HCT116 (cell line): ENCODE data around the gene PDE6A. TPM values are rescaled to one million over a fixed set of nuclear protein-coding genes. Genes with fewer than 3 reads are reported as not detected.

Experiments
- ATAC-seq: fragments of 200-7000 bp; cut with Tn5 transposase; 2 replicates; pipeline ENCODE4 v1.9.1; 2020; ENCODE audit warnings: mild to moderate bottlenecking, moderate library complexity
- BruUV-seq: library from RNA; stranded (reverse); fragments of 400-500 nt; replicated peaks from 2 replicates; lab custom pipeline; 2021; lab: Mats Ljungman, UMichigan
- CTCF ChIA-PET: fragments of 300-600 bp; sonication (Branson Sonifier 250); formaldehyde crosslinking; loops from one replicate; lab custom pipeline; 2021; ENCODE audit warnings: antibody characterized with exemption; lab: Charles Lee
- POLR2A ChIA-PET: fragments of 300-600, 350-600 bp; sonication (Branson Sonifier 250); formaldehyde crosslinking; loops from one replicate; lab custom pipeline; 2021; ENCODE audit warnings: antibody characterized with exemption; lab: Charles Lee
- RAD21 ChIA-PET, 2 experiments: fragments of 300-600 bp; sonication (Branson Sonifier 250); formaldehyde crosslinking; loops; one replicate each; lab custom pipeline; 2023; ENCODE audit warnings: low total read pairs in 2 of 2; ENCODE audit not compliant: uncharacterized antibody in 2 of 2, unreplicated experiment in 2 of 2, low non-redundant PET in 1 of 2; lab: Charles Lee
- DNase-seq: peaks from one replicate; pipeline ENCODE4 v3.0.0-alpha.2; 2010; ENCODE audit warnings: low read depth, low spot score
- H2AFZ ChIP-seq: fragments of 200-600 bp; shearing (Covaris generic), sonication (generic); 2 replicates; pipeline ENCODE4 v1.6.1; 2017; ENCODE audit warnings: low read depth, mixed run types, mixed read lengths, antibody characterized with exemption, low read length; ENCODE audit not compliant: poor library complexity, severe bottlenecking
- H3K27ac ChIP-seq: 2 replicates; pipeline ENCODE4 v1.5.1; 2012; ENCODE audit warnings: low read depth, low read length
- H3K27me3 ChIP-seq: fragments of 200-600 bp; sonication (generic); 2 replicates; pipeline ENCODE4 v1.6.1; 2016; ENCODE audit warnings: mixed run types, low read length, mixed read lengths; ENCODE audit not compliant: insufficient read depth
- H3K36me3 ChIP-seq, 2 experiments: fragments of 200-500 bp in 1 of 2; fragments of 200-600 bp in 1 of 2; sonication (Bioruptor generic) in 1 of 2; sonication (generic) in 1 of 2; 2 replicates each; pipeline versions ENCODE4 v1.5.1 to v1.6.1; 2014 to 2016; ENCODE audit warnings: low read length in 2 of 2, inconsistent platforms in 1 of 2, mixed read lengths in 1 of 2, mixed run types in 1 of 2; ENCODE audit not compliant: insufficient read depth in 2 of 2, control insufficient read depth in 1 of 2
- H3K4me1 ChIP-seq, 2 experiments: fragments of 200-600 bp in 1 of 2; sonication (generic) in 1 of 2; 2 replicates each; pipeline versions ENCODE4 v1.5.1 to v1.6.1; 2012 to 2017; ENCODE audit warnings: low read length in 2 of 2, inconsistent platforms in 1 of 2, mild to moderate bottlenecking in 1 of 2, mixed read lengths in 1 of 2, mixed run types in 1 of 2, moderate library complexity in 1 of 2; ENCODE audit not compliant: insufficient read depth in 2 of 2, control insufficient read depth in 1 of 2
- H3K4me2 ChIP-seq: fragments of 200-600 bp; sonication (generic); 2 replicates; pipeline ENCODE4 v1.6.1; 2017; ENCODE audit warnings: mixed run types, low read length, mixed read lengths
- H3K4me3 ChIP-seq, 2 experiments: fragments of 200-600 bp in 1 of 2; sonication (generic) in 1 of 2; replicated peaks in 1 of 2; 2 replicates each; pipeline ENCODE4 v1.5.1; 2011 to 2016; ENCODE audit warnings: low read length in 2 of 2, control low read depth in 1 of 2, low read depth in 1 of 2, mild to moderate bottlenecking in 1 of 2, mixed read lengths in 1 of 2, mixed run types in 1 of 2
- H3K79me2 ChIP-seq: fragments of 200-600 bp; sonication (generic); 2 replicates; pipeline ENCODE4 v1.6.1; 2017; ENCODE audit warnings: mild to moderate bottlenecking, mixed run types, low read length, moderate library complexity, mixed read lengths; ENCODE audit not compliant: insufficient read depth
- H3K9ac ChIP-seq: fragments of 200-600 bp; sonication (generic); 2 replicates; pipeline ENCODE4 v1.6.1; 2016; ENCODE audit warnings: low read length, mixed read lengths
- H3K9me2 ChIP-seq: fragments of 200-600 bp; sonication (generic), shearing (Covaris generic); 2 replicates; pipeline ENCODE4 v1.6.1; 2017; ENCODE audit warnings: mixed run types, mild to moderate bottlenecking, moderate library complexity; ENCODE audit not compliant: insufficient read depth
- H3K9me3 ChIP-seq, 2 experiments: fragments of 200-500 bp in 1 of 2; fragments of 200-600 bp in 1 of 2; sonication (Bioruptor generic) in 1 of 2; sonication (generic) in 1 of 2; 2 replicates each; pipeline ENCODE4 v1.6.1; 2014 to 2017; ENCODE audit warnings: low read length in 2 of 2, mixed read lengths in 2 of 2, inconsistent platforms in 1 of 2, low read depth in 1 of 2, mild to moderate bottlenecking in 1 of 2, mixed run types in 1 of 2, moderate library complexity in 1 of 2; ENCODE audit not compliant: control insufficient read depth in 1 of 2, insufficient read depth in 1 of 2
- H4K20me1 ChIP-seq: fragments of 200-600 bp; sonication (generic), shearing (Covaris generic); 2 replicates; pipeline ENCODE4 v1.6.1; 2017; ENCODE audit warnings: mixed run types, mild to moderate bottlenecking, moderate library complexity; ENCODE audit not compliant: insufficient read depth
- ATF3 ChIP-seq: IDR thresholded peaks from 2 replicates; pipeline ENCODE4 v1.6.1; 2012
- CBX3 ChIP-seq: IDR thresholded peaks from 2 replicates; pipeline ENCODE4 v1.6.1; 2012; ENCODE audit warnings: low read depth
- CEBPB ChIP-seq: IDR thresholded peaks from 2 replicates; pipeline ENCODE4 v1.6.1; 2012; ENCODE audit warnings: low read depth
- EGR1 ChIP-seq: IDR thresholded peaks from 2 replicates; pipeline ENCODE4 v1.6.1; 2012; ENCODE audit warnings: low read depth
- ELF1 ChIP-seq: IDR thresholded peaks from 2 replicates; pipeline ENCODE4 v1.6.1; 2012; ENCODE audit warnings: low read depth, borderline replicate concordance
- EZH2phosphoT487 ChIP-seq: fragments of 200-600 bp; IDR thresholded peaks from 2 replicates; pipeline ENCODE4 v1.6.1; 2018; ENCODE audit warnings: antibody characterized with exemption, borderline replicate concordance
- JUND ChIP-seq: IDR thresholded peaks from 2 replicates; pipeline ENCODE4 v1.6.1; 2012
- MAX ChIP-seq: IDR thresholded peaks from 2 replicates; pipeline ENCODE4 v1.6.1; 2012
- POLR2A ChIP-seq: IDR thresholded peaks from 2 replicates; pipeline ENCODE4 v1.7.0; 2011; ENCODE audit warnings: borderline replicate concordance; ENCODE audit not compliant: insufficient read depth, insufficient read length; ENCODE audit errors: extremely low read depth
- POLR2AphosphoS5 ChIP-seq: IDR thresholded peaks from 2 replicates; pipeline ENCODE4 v1.6.1; 2011; ENCODE audit warnings: mild to moderate bottlenecking, low read depth, low read length, moderate library complexity
- RAD21 ChIP-seq: IDR thresholded peaks from 2 replicates; pipeline ENCODE4 v1.6.1; 2012; ENCODE audit warnings: low read depth, mild to moderate bottlenecking
- REST ChIP-seq: IDR thresholded peaks from 2 replicates; pipeline ENCODE4 v1.6.1; 2012; ENCODE audit warnings: low read depth
- SP1 ChIP-seq: IDR thresholded peaks from 2 replicates; pipeline ENCODE4 v1.6.1; 2012; ENCODE audit warnings: low read depth
- TCF7L2 ChIP-seq: IDR thresholded peaks from 2 replicates; pipeline ENCODE4 v1.7.0; 2011; ENCODE audit warnings: borderline replicate concordance, inconsistent platforms; ENCODE audit not compliant: insufficient read depth, insufficient read length; ENCODE audit errors: extremely low read depth
- ZBTB33 ChIP-seq: IDR thresholded peaks from 2 replicates; pipeline ENCODE4 v1.6.1; 2011; ENCODE audit warnings: mild to moderate bottlenecking, low read length, moderate library complexity; ENCODE audit not compliant: insufficient replicate concordance; ENCODE audit errors: extremely low read depth
- ZFX ChIP-seq: fragments of 450-650 bp; IDR thresholded peaks from 2 replicates; pipeline ENCODE4 v1.6.1; 2017
- ZNF274 ChIP-seq: fragments of 200-500 bp; sonication (Bioruptor generic); IDR thresholded peaks from 2 replicates; pipeline ENCODE4 v1.6.1; 2014; ENCODE audit warnings: mild to moderate bottlenecking, low read depth, low read length, inconsistent platforms
- intact Hi-C: fragments of 100-400 bp; cut with micrococcal nuclease; formaldehyde crosslinking; loops from 2 replicates; pipeline ENCODE4 v1.10.0; 2022
- total RNA-seq: library from RNA; stranded (reverse); gene quantifications from one replicate; pipeline ENCODE4 v1.2.1, GENCODE V29; 2021; ENCODE audit not compliant: unreplicated experiment
- TF ChIP-seq, protein P1 (sequence below), 3 experiments: fragments of 200-600 bp in 1 of 3; sonication (generic) in 1 of 3; IDR thresholded peaks in 2 of 3; conservative IDR thresholded peaks in 1 of 3; 2 replicates each; pipeline ENCODE4 v1.5.1; 2012 to 2017; ENCODE audit warnings: low read depth in 2 of 3, low read length in 2 of 3, antibody characterized with exemption in 1 of 3, borderline replicate concordance in 1 of 3, control low read depth in 1 of 3, mild to moderate bottlenecking in 1 of 3, mixed read lengths in 1 of 3, mixed run types in 1 of 3, moderate library complexity in 1 of 3; ENCODE audit not compliant: insufficient read depth in 1 of 3

The PDE6A gene
- total RNA-seq, 1 experiment from 2014 or later, result not detected

- no peaks in the 10 kb centered on the region for H3K27me3 ChIP-seq
- H2AFZ ChIP-seq, result peak overlapping the region; percentile 51
- POLR2A ChIA-PET, result no interaction called here
- DNase-seq, result no peak
- TF ChIP-seq SP1, result no peak
- TF ChIP-seq ZNF274, result no peak
- 0 out of 2 replicates have a peak, but pooled peaks have one; percentile 14 for TF ChIP-seq CBX3
- no peak for TF ChIP-seq ZBTB33
- TF ChIP-seq ATF3, result no peak
- no peak for TF ChIP-seq TCF7L2
- TF ChIP-seq CEBPB, result peak; percentile 74
- TF ChIP-seq EZH2phosphoT487, result no peak
- TF ChIP-seq POLR2AphosphoS5, result no peak
- no peak for TF ChIP-seq ELF1
- no peak for TF ChIP-seq ZFX
- no peak for TF ChIP-seq REST
- TF ChIP-seq, protein P1, sequence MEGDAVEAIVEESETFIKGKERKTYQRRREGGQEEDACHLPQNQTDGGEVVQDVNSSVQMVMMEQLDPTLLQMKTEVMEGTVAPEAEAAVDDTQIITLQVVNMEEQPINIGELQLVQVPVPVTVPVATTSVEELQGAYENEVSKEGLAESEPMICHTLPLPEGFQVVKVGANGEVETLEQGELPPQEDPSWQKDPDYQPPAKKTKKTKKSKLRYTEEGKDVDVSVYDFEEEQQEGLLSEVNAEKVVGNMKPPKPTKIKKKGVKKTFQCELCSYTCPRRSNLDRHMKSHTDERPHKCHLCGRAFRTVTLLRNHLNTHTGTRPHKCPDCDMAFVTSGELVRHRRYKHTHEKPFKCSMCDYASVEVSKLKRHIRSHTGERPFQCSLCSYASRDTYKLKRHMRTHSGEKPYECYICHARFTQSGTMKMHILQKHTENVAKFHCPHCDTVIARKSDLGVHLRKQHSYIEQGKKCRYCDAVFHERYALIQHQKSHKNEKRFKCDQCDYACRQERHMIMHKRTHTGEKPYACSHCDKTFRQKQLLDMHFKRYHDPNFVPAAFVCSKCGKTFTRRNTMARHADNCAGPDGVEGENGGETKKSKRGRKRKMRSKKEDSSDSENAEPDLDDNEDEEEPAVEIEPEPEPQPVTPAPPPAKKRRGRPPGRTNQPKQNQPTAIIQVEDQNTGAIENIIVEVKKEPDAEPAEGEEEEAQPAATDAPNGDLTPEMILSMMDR (IDR thresholded peaks at IDR 0.05 in 2 of 3, conservative IDR thresholded peaks at IDR 0.05 in 1 of 3; ENCODE audit: borderline replicate concordance in 1 of 3, insufficient read depth in 1 of 3, low read depth in 2 of 3, low read length in 2 of 3), result no peak
- TF ChIP-seq JUND, result no peak
- TF ChIP-seq EGR1, result no peak
- TF ChIP-seq MAX, result peak; percentile 57
- TF ChIP-seq POLR2A, result no peak
- TF ChIP-seq RAD21, result no peak
- no TSS peak for BruUV-seq
- RAD21 ChIA-PET, result no interaction called here
- CTCF ChIA-PET, result interaction anchor here (1.2 kb wide), 1 partner anchor 21 kb away, joined by 5 read pairs; the partner anchor contains the start of gene SLC26A2
- no peak overlapping the region for H3K9ac ChIP-seq
- H4K20me1 ChIP-seq, result no peaks in the 10 kb centered on the region
- H3K9me3 ChIP-seq, result no peaks in the 10 kb centered on the region
- H3K9me2 ChIP-seq, result no peaks in the 10 kb centered on the region
- intact Hi-C loops, result no loop called here
- H3K4me2 ChIP-seq, result peak overlapping the region; percentile 49
- H3K4me1 ChIP-seq, result peaks cover 0 to 20% of the 10 kb centered on the region in 2 experiments; a peak in 3 of 4 replicates
- H3K79me2 ChIP-seq, result no peaks in the 10 kb centered on the region
- no peak overlapping the region for H3K27ac ChIP-seq
- peak; percentile 30 for ATAC-seq
- no peak overlapping the region for H3K4me3 ChIP-seq
- H3K36me3 ChIP-seq, result no peaks in the 10 kb centered on the region
Measured at GRCh38 chr5:149938791-149939358, 5.7 kb downstream of the PDE6A start.
